IPS DF 19.7 (cell line): ENCODE measurements around the gene TIA1.

ENCODE experiments used
- DNase-seq: peaks from one replicate; pipeline ENCODE4 v3.0.0-alpha.2; 2013; ENCODE audit warnings: low read depth, low spot score

TIA1 gene

DNA sequence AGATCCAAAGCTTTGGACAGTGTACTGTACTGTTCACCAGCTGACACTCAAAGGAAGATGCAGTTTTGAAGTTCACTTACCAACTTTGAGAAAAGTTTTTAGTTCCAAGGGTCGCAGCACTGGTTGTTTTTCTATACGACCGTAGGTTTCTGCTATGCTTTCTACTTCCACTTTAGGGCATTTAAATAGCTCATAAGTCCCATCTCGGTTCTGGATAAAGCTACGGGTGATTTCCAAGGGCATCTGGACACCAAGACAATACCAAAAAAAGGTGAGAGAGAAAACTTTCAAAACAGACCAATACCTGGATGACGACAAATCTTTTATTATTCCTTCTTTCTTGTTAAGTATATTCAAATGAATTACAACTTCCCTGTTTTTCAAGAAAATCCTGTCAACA is 87.9 kb downstream of the TIA1 start:
- no peak for DNase-seq
